ENCODE results near the gene GCH1.

Gene GCH1

DNA sequence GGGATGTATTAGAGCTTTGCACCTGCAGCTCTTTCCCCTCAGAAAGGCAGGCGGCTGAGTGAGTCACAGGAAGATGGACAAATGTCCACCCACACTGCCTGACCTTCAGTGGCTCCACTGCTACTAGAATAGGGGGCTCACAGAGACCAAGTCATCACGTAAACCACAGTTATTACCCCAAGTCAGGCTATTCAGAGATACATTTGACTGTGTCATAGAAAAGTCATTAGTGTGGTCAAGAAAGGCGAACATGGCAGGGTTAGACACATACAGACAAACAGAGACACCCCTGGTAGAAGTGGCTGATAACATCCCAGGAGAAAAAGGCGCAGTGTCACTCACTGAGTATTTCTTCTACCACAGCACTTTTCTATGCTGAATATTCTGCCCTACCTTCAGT lies 36.0 kb downstream of the GCH1 start:
- no peak for DNase-seq (ENCODE audit: low read depth)

- no peak for DNase-seq (ENCODE audit: low read depth)
These were observed 38.1 kb downstream of the GCH1 start for GRCh38 chr14:54864526-54864925.

DNA sequence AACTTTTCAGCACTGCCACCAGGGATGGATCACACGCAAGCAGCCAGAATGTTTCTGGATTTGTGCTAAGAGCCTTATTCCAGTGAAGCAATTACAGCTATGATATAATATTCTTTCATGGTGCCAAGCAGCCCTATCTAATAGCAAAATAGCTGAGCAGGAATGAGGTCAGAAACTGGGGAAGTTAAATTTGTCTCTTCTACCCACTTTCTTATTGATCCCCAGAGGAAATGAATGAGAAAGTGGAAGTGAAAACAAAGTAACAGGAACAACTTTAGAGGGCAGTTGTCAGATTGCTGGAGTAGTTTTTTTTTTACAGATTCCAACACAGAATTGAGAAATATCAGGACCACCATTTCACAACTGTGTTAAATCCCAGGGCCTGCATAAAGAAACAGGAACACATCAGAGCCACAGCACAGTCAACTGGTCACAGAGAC lies 44.8 kb downstream of the GCH1 start:
- no peak for DNase-seq (ENCODE audit: low read depth)

GRCh38 chr14:54856152-54856551 lies 46.5 kb downstream of the GCH1 start:
- no peak for DNase-seq (ENCODE audit: low read depth)

- no peak for DNase-seq (ENCODE audit: low read depth)
These were observed 48.4 kb downstream of the GCH1 start for GRCh38 chr14:54854181-54854580.

GRCh38 chr14:54853339-54853738 lies 49.3 kb downstream of the GCH1 start:
- no peak for DNase-seq (ENCODE audit: low read depth)

DNA sequence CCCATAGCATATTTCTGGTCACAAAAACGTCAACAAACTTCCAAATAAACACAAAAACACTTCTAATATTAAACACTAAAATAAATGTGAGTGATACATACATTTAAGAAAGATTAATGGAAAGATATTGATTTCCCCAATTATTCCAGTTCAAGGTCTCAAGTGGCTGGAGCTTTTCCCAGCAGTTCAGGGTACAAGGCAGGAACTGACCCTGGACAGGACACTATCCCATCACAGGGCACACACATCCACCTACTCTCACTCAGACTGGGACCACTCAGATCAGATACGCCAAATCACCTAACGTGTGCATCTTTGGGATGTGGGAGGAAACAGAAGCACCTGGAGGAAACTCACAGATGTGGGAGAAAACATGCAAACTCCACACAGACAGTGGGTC lies 50.4 kb downstream of the GCH1 start:
- DNase-seq (ENCODE audit: low read depth), result no peak

DNA sequence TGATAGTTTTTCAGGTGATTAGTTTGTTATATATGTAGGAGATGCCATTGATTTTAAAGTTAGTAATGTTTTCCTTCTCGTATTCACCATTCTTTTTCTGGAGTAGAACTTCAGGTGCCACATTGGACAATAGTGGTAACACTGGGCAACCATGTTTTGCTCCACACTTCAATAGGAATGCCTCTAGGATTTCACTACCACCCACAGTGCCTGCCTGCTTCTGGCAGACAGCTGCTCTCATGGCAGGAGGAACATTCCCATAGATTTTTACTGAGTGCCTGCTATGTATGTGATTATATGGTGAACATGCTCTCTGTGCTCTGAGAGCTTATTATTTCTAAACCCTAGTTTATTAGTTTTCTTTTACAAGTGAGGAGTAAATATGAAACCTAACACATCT lies 53.7 kb downstream of the GCH1 start:
- no peak for DNase-seq (ENCODE audit: low read depth)

- DNase-seq (ENCODE audit: low read depth), result no peak
These were observed 57.0 kb downstream of the GCH1 start for GRCh38 chr14:54845641-54846040.

GRCh38 chr14:54844479-54844878 lies 58.1 kb downstream of the GCH1 start:
- DNase-seq (ENCODE audit: low read depth), result no peak

GRCh38 chr14:54840798-54841197 lies 61.8 kb downstream of the GCH1 start:
- DNase-seq (ENCODE audit: low read depth), result no peak

DNA sequence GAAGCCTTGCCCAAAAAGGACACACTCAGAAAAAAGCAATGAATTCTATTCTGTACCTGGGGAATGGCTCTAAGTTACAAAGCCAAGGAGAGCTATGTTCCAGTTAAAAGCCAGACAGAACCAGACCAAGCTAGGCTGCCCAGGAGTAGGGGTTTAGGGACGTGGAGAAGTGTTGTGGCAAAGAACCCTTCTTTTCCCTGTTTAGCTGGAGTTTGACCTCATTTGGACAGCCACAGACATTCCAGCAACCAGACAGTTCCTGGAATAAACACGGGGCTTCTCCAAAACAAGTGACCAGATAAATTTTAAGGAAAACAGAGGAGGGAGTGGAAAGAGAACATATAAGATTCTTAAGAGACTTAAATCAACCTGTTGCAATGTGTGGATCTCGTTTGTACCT lies 62.3 kb downstream of the GCH1 start:
- no peak for DNase-seq (ENCODE audit: low read depth)

- peak; percentile 10 for DNase-seq (ENCODE audit: low read depth)
These were observed 62.9 kb downstream of the GCH1 start for GRCh38 chr14:54839701-54840119.

GRCh38 chr14:54838931-54839512 lies 63.6 kb downstream of the GCH1 start:
- DNase-seq (ENCODE audit: low read depth), result no peak

GRCh38 chr14:54837508-54838149 lies 65.0 kb downstream of the GCH1 start:
- DNase-seq (ENCODE audit: low read depth), result no peak

- no peak for DNase-seq (ENCODE audit: low read depth)
These were observed 66.4 kb downstream of the GCH1 start for GRCh38 chr14:54836231-54836630.

GRCh38 chr14:54834727-54835126 lies 67.9 kb downstream of the GCH1 start:
- no peak for DNase-seq (ENCODE audit: low read depth)

DNA sequence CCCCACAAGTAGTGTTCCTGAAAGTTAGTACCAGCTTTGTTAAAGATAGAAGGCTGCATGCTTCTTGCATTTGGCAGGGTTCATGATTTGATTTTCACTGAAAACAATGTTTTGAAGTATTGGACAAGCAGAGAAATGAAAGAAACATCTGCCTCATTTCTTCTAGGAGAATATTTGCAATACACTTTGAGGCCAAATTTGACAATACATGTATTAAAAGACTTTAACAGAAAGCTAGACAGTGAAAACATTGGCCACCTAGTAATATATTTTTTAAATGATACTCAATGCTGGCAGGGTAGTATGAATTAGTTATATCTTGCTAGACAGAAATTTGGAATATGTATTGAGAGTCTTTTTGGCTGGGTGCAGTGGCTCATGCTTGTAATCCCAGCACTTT lies 68.5 kb downstream of the GCH1 start:
- no peak for DNase-seq (ENCODE audit: low read depth)

GRCh38 chr14:54830650-54831049 lies 72.0 kb downstream of the GCH1 start:
- no peak for DNase-seq (ENCODE audit: low read depth)

DNA sequence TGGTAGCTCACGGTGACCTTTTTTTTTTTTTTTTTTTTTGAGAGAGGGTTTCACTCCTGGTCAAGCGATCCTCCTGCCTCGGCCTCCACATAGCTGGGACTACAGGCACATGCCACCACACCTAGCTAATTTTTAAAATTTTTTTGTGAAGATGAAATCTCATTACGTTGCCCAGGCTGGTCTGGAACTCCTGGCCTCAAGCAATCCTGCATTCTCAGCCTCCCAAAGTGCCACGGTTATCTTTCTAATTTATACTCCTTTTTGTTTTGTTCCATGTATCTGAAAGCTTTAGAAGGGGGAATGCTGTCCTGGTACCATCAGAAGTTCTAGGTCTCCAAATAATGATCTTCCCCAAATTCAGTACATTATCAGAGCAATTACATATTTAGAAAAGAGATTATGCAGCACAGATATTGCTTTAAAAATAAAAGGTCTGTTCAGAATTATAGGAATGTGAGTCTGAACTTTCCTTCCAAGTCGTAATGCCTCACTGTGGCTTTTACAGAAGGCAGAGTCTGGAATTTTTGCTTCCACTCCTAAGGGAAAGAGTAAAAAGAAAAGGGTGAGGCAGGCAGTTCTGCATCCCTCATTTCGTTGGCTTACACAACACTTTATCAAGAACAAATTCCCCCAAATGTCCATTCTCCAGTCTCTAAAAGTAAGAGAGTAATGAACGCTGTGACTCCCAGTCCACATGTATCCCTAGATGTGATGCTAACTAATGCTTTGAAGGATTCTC lies 73.0 kb downstream of the GCH1 start:
- no peak for DNase-seq (ENCODE audit: low read depth)

- no peak for DNase-seq (ENCODE audit: low read depth)
These were observed 74.6 kb downstream of the GCH1 start for GRCh38 chr14:54828037-54828436.

GRCh38 chr14:54823757-54824549 lies 78.7 kb downstream of the GCH1 start:
- DNase-seq (ENCODE audit: low read depth), result no peak

DNA sequence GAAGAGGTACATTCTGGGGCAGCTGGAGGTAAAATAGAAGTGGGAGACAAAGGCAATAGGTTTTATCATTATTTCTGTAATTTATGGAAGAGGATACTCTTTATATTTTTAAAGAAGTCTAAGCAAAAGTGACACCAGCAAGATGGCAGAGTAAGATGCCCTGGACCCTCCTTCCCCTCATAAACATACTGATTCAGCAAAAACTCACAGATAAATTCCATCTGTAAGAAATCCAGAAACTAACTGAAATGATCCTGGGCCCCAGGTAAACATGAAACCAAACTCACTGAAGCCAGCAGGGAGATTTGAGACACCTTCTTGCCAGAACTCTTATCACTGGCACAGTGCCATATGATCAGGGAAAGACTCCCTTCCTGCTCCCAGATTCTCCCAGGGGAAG lies 79.9 kb downstream of the GCH1 start:
- no peak for DNase-seq (ENCODE audit: low read depth)
